ENCODE data around the gene TBC1D7.

TBC1D7 gene

GRCh38 chr6:13263669-13264068 lies 64.7 kb downstream of the TBC1D7 start:
- no peak for DNase-seq

- DNase-seq = no peak
Observed at GRCh38 chr6:13262302-13263230, 65.8 kb downstream of the TBC1D7 start.

- DNase-seq = no peak
Observed at GRCh38 chr6:13261464-13261994, 66.8 kb downstream of the TBC1D7 start.

DNA sequence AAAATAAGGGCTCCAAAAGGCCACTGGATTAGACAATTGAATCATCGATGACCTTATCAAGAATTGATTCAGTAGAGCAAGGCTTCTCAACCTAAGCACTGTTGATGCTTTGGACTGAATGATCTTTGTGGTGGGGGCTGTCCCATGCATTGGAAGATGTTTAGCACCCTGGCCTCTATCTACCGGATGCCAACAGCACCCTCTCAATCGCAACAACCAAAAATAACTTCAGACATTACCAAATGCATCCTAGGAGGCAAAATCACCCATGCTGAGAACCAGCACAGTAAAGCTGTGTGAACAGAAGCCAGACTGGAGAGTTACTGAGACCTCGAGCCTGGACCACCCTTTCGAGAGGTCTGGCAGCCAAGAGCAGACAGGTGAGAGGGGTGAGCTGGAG lies 67.5 kb downstream of the TBC1D7 start:
- no peak for DNase-seq

GRCh38 chr6:13260101-13260598 lies 68.2 kb downstream of the TBC1D7 start:
- DNase-seq = no peak

GRCh38 chr6:13259393-13259792 lies 68.9 kb downstream of the TBC1D7 start:
- DNase-seq = no peak

GRCh38 chr6:13256266-13257001 lies 71.9 kb downstream of the TBC1D7 start:
- no peak for DNase-seq
